GM21515 (cell line): ENCODE results near the gene NECTIN1.

Experiments used
- ATAC-seq: cut with Tn5 transposase; IDR thresholded peaks from one replicate; pipeline ENCODE4 v1.9.1; 2021; ENCODE audit not compliant: unreplicated experiment

The NECTIN1 gene

GRCh38 chr11:119737366-119738058 lies 8.5 kb upstream of the NECTIN1 start:
- no peak for ATAC-seq

- ATAC-seq, result no peak
These were observed 5.8 kb upstream of the NECTIN1 start for GRCh38 chr11:119734788-119735187.

- no peak for ATAC-seq
These were observed 1.9 kb upstream of the NECTIN1 start for GRCh38 chr11:119730789-119731386.

DNA sequence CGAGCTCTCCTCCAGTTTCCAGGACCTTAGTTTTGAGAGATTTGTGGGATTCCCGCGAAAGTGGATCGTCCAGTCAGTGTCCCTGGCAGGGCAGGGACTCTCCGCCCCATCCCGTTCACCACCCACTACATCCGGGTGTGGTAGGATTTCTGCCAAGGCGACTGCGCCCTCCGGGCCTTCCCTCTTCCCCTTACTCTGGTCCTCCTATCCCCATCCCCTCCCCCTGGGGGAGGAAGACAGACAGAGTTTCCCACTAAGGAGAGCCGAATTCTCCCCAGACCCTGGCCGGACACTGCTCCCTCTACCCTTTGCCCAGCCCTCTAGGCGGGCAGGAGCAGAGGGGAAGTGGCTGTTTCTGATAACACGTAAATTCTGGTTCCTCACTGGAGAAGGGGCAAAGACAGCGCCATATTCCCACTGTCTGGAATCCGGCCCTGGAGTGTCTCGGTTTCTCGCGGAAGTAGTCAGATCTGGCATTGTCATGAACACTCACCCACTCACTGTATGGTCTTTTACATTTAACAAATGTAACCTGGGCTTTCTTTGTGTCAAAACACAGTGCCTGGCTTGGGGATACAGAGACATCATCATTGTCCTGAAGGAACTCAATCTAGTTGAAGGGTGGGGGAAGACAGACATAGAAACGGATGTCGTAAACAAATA lies 1.1 kb upstream of the NECTIN1 start:
- ATAC-seq, result no peak

DNA sequence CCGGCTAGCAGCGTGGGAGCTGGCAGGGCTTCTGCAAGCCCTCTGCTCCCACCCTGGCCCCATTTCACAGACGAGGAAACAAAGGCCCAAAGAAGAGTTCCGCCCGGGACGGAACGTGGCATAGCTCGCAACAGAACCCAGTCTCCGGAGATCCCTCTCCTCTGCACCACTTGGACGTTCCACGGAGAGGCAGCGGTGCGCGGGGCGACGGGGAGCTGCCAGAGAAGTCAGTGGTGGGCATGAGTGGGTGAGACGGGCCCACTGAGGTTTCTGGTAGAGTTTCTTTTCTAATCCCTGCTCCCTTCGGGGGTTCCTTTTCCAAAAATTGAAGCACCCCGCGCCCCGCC lies 554 bp upstream of the NECTIN1 start:
- peak; percentile 24 for ATAC-seq

DNA sequence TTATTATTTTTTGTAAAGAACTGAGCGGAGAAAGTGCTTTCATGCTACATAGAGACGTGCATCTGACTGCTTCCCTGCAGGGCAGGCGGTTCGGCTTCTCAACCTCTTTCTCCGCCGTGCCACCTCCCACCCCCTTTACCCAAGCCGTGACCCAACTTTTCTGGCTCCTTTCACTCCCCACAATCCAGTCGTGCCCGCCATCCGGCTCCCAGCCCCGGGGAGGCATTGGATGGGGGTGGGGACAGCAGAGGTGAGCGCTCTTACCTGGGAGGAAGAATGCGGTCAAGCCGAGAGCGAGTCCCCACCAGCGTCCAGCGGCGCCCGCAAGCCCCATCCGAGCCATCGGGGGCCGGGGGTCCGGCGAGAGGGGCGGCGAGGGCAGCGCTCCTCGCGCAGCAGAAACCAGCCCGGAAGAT lies 781 bp downstream of the NECTIN1 start:
- no peak for ATAC-seq

- no peak for ATAC-seq
These were observed 1.4 kb downstream of the NECTIN1 start for GRCh38 chr11:119727523-119728151.

GRCh38 chr11:119726585-119727522 lies 2.1 kb downstream of the NECTIN1 start:
- ATAC-seq, result no peak

DNA sequence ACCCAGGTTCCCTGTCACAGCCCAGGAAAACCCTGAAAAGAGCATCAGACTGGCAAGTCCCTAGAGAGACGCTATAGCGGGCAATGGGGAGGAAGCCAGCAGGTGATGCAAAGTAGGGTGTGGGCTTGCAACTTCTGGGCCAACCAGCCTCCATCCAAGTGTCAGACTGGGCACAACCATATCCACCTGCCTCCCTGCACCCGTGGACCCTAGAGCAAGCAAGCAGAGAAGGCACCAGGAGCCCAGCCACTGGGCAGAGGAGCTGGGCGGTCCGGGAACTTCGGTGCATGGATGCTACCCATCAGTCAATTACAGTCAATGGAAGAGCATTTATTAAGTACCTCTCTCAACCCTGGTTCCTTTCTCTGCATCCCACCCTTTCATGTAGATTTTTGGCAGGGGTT lies 2.8 kb downstream of the NECTIN1 start:
- ATAC-seq, result no peak

DNA sequence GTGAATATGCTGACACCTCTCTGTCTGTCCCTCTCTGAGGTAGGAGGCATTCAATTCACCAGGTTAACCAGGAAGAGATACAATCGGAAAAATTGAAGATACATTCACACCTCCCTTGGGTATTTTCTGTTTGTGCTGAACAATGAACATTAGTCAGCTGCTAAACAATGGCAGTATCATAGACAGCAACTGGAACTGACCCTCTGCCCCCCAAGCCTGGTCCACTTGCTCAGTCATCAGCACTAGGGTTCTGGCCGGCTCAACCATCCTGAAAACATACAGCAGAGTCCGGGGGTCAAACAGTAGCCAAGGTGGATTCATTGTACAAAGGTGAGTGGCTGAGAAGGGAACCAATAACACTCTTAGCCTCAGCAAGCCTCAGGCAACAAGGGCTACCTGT lies 4.0 kb downstream of the NECTIN1 start:
- no peak for ATAC-seq

- ATAC-seq, result no peak
These were observed 5.1 kb downstream of the NECTIN1 start for GRCh38 chr11:119723952-119724325.

GRCh38 chr11:119723243-119723951 lies 5.6 kb downstream of the NECTIN1 start:
- no peak for ATAC-seq

DNA sequence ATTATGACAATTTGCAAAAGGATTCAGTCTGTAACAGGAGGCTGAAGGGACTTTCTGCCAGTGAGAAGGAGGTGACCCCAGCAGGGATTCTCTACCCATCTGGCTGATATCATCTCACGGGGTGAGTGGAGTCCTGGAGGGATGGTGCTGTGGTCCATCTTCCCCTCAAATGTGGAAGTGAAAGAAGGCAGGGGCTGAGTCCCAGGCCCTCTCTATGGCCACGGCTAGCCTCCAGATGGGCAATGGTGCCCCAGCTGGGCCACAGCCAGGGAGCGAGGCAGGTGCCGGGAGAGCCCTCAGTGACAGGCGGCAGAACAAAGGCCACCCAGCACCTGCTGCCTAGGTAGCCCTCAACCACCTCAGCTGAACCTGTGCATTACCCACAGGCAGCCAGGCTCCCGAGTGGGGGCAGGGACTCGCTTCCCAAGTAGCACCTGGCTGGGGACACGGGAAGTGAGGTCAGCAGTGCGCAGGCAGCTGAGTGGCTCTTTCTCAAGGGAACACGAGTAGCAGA lies 6.7 kb downstream of the NECTIN1 start:
- no peak for ATAC-seq

DNA sequence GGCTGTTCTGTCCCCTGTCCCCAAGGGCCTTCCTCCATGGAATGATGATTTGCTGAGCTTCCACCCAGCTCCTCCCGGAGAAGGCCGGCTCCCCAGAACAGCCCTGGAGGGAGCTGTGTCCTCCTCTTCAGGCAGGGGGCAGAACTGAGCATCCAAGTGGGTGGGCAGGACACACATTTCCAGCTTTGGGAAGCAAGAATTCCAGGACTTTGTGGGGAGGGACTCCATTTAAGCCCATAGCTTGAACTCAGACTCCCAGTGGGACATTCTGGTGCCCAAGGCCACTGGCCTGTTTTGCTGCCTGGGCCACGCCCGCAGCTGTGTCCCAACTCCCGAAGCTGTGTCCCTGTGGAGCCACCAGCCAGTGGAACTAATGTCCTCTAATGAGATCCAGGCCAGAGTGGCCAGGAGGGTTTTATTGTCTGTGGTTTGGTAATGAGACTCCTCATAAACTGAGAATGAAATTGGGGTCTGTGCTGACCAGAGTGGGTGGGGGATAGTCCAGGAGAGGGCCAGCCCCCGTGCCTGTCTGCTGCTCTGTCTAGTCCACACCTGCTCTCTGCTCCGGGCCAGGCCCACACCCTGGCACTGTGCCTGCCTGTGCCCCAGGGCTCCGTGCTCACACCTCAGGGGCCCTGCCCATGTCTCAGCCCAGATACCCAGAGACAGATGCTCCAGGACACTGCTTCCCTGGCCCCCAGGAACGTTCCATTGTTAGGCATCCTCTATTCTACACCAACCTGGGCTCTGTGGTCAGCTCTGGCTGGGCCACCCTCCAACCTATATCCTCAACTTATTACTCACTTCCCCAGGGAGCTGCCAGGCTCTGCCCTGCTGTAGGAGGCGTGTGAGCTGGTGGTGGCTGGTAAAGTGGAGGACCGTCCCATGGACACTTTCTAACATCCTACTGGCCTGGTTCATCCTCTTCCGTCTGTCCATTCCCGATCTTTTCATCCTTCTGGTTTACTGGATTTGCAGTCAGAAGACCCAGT lies 7.6 kb downstream of the NECTIN1 start:
- no peak for ATAC-seq

GRCh38 chr11:119720311-119720913 lies 8.6 kb downstream of the NECTIN1 start:
- no peak for ATAC-seq

DNA sequence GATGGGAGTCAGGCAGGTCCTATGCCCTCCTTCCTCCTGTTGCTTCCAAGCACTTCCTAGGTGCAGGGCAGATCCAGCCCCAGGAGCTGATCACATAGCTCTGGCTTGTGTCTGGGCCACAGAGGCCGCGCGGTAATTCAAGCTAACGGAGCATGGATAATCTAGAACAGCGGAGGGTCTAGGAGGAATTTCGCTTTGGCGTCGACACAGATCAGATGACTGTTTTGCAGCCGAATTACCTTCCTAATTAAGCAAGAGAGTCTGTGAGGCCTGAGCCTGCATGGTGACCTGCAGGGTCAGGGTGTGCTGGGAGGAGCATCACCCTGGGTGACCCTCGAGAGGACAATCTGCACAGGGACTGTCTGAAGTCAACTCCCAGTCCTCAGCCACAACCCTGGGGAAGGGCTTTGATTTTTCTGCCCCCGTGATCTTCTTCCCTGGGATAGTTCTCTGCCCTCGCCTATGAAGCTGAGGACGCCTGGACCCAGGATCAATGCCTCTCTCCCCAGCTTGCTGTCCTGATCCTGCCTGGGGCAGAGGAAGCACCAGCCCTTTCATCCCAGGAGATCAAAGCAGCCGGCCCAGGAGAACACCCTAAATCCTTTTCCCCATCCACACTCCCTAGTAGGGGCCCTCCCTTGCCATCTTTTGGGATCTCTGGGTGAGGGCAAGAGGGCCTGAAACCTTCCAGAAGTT lies 11.0 kb downstream of the NECTIN1 start:
- no peak for ATAC-seq

DNA sequence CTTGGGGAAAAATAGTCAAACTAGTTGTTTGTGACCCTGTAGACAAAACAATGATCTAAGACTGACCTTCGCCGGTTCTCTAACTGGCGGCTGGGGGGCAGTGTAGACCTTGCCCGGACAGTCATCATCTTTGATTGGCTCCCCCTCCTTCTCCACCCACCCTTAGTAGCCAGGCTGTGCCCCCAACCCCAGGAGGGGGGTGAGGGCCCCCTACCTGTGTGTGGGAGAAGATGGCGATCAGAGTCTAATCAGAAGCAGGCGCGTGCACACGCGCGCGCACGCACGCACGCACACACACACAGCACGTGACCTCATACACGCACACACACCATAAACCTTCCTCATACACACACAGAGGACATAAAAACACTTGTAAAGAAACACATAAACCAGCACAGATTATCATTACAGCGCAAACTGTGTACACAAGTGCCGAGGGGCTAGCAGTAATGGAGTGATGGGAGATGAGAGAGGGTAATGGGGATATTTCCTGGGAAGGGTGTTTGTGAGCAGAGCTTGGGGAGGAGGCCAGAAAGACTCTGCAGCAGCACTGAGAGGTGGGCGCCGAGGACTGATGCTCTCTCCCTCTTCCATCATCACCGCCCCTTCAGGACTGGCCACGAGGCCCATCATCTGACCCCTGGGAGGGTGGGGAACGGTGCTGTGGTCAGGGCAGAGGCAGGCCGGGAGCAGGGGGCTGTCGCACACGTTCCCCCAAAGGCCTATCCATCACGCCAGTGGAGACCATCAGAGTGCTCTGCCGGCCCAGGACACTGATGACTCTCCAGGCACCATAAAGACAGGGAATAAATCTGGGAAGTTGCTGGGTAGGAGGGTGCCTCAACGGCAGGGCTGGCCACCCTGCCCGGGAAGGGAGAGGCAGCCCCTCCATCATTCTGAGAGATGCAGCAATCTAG lies 12.2 kb downstream of the NECTIN1 start:
- no peak for ATAC-seq
